Kidney epithelial cell (primary cell): ENCODE measurements around the gene STOML2. TPM values are rescaled to one million over a fixed set of nuclear protein-coding genes. Genes with fewer than 3 reads are reported as not detected.
"Not testable (repeated sequence)": the region's sequence is repeated elsewhere in the genome, so short reads cannot be mapped to it uniquely, and the experiment has no call there.

ENCODE experiments used
- DNase-seq: peaks from one replicate; pipeline ENCODE4 v3.0.0-alpha.2; 2010; ENCODE audit warnings: low read depth
- H3K27me3 ChIP-seq: 2 replicates; pipeline ENCODE4 v1.6.0; 2011; ENCODE audit warnings: low read length; ENCODE audit not compliant: control insufficient read depth, insufficient read depth
- H3K36me3 ChIP-seq: 2 replicates; pipeline ENCODE4 v1.5.1; 2011; ENCODE audit warnings: low read length; ENCODE audit not compliant: control insufficient read depth, insufficient read depth
- H3K4me3 ChIP-seq: 2 replicates; pipeline ENCODE4 v1.5.1; 2011; ENCODE audit warnings: low read depth, mild to moderate bottlenecking, control low read depth, low read length
- total RNA-seq: library from RNA; depleted of rRNA; stranded (reverse); fragments of >200 nt; gene quantifications from 2 replicates; pipeline ENCODE4 v1.2.3, GENCODE V29; 2015
- TF ChIP-seq, protein P1 (sequence below): IDR thresholded peaks from 2 replicates; pipeline ENCODE4 v1.5.1; 2011; ENCODE audit warnings: mild to moderate bottlenecking, moderate library complexity, low read length, control low read depth, inconsistent platforms; ENCODE audit not compliant: insufficient read depth, poor library complexity, severe bottlenecking

Gene STOML2
- 227 and 264 TPM in 2 replicates for total RNA-seq

DNA sequence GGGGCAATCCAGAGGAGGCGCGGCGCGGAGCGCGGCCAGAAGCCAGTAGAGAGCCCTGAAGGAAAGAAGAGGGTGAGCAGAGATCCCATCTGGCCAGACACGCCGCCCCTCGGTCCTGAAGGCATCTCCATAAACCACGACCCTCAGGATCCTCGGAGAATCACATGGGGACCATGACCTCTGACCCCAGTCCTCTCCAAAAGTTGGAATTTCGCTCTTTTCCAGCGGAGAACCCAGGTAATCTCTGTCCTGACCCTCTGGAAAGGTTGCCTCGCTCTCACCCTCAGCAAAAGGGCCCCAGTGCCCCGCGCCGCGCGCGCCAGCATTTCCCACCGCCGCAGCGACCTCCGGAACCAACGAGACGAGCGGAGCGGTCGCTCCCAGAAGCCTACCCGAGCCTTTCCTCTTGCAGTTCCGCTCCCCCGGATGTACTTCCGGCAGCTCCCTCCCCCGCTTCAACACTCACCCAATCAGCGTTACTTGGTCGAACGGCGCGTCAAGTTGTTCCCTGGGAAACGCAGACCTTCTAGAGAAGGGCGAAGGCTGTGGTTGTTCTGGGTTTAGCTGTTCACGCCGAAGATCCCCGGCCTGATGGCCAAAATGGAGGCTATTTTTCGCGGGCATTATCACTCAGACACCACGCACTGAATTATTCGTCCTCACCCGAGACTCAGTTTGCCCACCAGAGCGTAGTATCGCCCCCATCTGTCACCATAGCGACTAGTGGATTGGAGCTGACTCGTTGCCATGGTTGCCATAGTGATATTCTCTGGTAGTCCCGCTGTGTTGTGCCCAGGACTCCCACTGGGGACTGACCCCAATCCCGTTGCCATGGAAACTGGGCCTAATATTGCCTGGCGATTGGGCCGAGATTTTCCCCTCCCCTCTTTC lies at the start of gene STOML2:
TSS of gene STOML2 (minus strand) at position 363 of the 891 bp plus-strand sequence. CDS start at position 326, 37 bp downstream.
- TF ChIP-seq, protein P1, sequence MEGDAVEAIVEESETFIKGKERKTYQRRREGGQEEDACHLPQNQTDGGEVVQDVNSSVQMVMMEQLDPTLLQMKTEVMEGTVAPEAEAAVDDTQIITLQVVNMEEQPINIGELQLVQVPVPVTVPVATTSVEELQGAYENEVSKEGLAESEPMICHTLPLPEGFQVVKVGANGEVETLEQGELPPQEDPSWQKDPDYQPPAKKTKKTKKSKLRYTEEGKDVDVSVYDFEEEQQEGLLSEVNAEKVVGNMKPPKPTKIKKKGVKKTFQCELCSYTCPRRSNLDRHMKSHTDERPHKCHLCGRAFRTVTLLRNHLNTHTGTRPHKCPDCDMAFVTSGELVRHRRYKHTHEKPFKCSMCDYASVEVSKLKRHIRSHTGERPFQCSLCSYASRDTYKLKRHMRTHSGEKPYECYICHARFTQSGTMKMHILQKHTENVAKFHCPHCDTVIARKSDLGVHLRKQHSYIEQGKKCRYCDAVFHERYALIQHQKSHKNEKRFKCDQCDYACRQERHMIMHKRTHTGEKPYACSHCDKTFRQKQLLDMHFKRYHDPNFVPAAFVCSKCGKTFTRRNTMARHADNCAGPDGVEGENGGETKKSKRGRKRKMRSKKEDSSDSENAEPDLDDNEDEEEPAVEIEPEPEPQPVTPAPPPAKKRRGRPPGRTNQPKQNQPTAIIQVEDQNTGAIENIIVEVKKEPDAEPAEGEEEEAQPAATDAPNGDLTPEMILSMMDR, result no peak
- Histone ChIP-seq H3K4me3 (peak within 1 kb of the TSS; percentile 68), H3K36me3 (peaks cover 5% of the 10 kb centered on the region), H3K27me3 (no peaks in the 10 kb centered on the region)
- peak; percentile 89 for DNase-seq

- H3K4me3 ChIP-seq, H3K36me3 ChIP-seq, H3K27me3 ChIP-seq, DNase-seq: not testable (repeated sequence)
Observed at GRCh38 chr9:35147941-35148563, 45.1 kb upstream of the STOML2 start.

DNA sequence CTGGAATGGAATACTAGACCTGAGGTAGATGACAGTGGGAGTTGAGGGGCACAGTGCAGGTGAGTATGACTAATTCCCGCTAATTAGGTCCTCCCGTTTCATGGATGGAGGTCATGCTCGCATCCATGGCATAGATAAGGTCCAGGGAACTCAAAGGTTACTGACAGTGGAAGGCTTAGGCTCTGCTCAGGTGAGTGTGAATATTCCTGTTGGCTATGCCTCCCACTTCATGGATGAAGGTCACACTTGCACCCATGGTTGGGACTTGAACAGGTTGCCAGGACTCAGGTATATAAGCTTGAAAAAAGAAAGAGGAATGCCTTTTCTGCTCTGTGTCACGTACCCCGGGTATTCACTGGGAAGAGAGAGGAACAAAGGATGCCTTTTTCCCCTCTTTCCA lies 39.1 kb upstream of the STOML2 start:
- TF ChIP-seq, protein P1, result no peak
- Histone ChIP-seq H3K4me3 (no peak overlapping the region), H3K27me3 (no peaks in the 10 kb centered on the region), H3K36me3 (no peaks in the 10 kb centered on the region)
- DNase-seq, result no peak

DNA sequence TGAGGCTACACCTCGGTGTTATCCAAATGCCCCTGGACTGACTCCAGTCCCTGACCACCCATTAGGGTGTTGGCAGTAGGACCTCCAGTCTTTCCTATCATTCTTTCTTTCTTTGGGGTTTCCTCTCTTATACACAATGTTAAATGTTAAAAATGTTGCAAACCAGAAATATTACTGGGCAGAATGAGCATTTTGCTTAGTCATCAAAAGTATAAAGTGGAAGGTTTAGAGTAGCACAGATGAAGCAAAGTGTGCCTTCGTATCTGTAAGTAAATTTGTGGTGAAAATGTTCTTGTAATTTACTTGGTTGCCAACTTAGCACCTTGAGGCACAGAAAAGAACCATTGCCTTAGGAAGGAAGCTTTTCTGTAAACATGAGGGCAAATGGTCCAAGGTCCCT lies 37.2 kb upstream of the STOML2 start:
- no peaks in the 10 kb centered on the region for H3K36me3 ChIP-seq
- H3K4me3 ChIP-seq, result no peak overlapping the region
- H3K27me3 ChIP-seq, result no peaks in the 10 kb centered on the region
- TF ChIP-seq, protein P1, result no peak
- DNase-seq, result no peak

DNA sequence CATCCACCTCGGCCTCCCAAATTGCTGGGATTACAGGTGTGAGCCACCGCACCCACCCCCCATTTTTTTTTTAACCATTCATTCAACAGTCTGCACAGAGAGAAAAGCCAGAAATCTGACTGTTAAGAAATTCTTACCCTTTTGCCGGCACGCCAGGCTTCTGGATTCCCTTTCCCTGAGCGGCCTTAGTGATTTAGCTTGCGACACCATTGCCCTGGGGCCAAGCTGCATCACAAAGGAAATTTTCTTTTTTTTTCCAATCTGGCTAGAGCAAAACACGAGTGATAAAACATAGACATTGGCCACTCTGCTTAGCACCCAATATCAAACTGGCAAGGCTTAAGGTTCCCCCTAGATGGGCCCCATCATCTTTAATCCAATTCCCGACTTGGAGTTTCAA lies 33.9 kb upstream of the STOML2 start:
- Histone ChIP-seq H3K27me3 (no peaks in the 10 kb centered on the region), H3K36me3 (no peaks in the 10 kb centered on the region), H3K4me3 (no peak overlapping the region)
- no peak for DNase-seq
- TF ChIP-seq, protein P1, result no peak

DNA sequence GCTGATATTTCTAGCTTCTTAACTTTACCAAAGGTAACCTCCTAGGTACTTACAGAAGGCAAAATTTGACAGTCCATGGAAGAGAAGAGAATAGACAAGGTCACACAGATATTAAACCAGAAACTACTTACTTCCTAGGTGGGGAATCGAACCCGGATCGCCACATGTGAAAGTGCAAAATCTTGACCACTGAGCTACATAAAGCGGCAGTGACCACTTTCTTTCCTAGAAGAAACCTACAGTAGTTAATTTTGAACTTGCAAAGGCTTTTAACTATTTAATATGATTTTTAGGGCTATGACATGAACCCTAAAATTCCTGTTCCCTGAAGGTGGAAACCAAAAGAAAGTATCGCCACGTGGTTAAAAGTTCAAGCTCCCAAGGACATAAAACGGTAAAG lies 33.1 kb upstream of the STOML2 start:
- DNase-seq, result no peak
- H3K36me3 ChIP-seq, result no peaks in the 10 kb centered on the region
- H3K27me3 ChIP-seq, result no peaks in the 10 kb centered on the region
- TF ChIP-seq, protein P1, result no peak
- no peak overlapping the region for H3K4me3 ChIP-seq
